GM18870 (cell line): ENCODE data around the gene MIEF2.
A peak's percentile ranks its signal among the peaks of the same experiment; 100 is the strongest.

Experiments
- ATAC-seq: cut with Tn5 transposase; IDR thresholded peaks from one replicate; pipeline ENCODE4 v1.9.1; 2021; ENCODE audit warnings: moderate library complexity; ENCODE audit not compliant: unreplicated experiment

Gene MIEF2

DNA sequence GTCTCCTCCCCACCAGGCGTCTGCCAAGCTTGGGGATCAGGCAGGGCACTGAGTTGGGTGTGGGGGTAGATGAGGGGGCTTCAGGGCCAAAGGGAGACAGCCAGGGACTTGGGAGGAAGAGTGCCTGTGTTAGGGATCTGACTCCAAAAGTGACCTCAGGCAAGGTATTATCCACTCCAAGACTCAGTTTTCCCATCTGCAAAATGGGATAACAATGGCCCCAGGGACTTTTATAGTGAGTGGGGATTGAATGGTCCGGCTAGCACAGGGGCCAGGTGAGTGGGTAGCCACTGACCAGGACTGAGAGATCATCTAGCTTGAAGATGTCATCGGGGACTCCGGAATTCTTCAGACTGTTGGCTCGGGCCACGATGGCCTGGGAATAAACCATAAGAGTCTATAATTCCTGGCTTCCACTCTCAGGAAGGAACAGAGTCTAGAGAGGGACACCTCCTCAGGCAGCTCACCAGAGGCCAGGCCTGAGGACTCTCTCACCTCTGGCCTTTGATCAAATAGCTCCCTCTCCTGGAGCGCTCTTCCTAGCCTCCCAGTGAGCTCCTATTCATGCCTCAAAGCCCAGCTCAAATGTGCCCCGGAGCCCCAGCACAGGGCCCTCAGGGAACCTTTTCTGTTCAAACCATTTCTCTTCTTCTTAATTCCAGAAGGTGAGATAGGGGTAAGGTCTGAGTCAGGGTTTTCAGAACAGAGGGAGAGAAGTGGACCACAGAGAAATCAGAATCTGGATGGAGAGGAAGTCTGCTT lies 5.4 kb upstream of the MIEF2 start:
- ATAC-seq: no peak

DNA sequence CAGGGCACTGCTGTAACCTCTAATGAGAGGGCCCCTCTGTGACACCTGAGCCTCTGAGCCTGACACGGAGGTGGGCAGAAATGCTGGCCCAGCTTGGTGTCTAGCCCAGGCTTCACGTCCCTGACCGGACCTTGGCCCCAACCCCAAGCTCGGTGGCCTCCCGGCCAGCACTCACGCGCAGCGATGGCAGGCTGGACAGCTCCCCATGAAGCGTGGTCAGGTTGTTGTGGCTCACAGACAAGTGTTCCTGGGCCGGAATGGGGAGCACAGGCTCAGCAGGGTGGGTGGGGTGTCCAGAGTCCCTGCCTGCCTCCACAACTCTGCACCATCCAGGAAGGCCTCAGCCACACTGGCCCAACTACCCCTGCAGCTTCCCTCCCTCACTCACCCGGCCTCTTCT lies 4.1 kb upstream of the MIEF2 start:
- no peak for ATAC-seq

DNA sequence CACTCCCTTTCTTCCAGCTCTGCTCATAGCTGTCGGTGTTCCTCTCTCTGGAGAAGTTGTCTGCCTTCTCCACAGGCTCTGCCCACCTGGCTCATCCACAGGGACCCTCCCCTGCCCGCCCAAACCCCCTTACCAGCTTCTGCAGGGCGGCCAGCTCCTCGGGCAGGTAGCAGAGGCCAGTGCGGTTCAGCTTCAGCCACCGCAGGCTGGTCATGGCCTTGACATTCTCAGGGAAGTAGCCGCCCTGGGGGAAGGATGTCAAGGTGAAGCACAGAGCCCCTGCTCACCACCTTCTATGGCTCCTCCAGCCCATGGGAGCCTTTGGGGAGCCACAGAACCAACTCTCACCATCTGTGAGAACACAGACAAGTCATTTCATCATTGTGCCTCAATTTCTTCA lies 3.7 kb upstream of the MIEF2 start:
- no peak for ATAC-seq

DNA sequence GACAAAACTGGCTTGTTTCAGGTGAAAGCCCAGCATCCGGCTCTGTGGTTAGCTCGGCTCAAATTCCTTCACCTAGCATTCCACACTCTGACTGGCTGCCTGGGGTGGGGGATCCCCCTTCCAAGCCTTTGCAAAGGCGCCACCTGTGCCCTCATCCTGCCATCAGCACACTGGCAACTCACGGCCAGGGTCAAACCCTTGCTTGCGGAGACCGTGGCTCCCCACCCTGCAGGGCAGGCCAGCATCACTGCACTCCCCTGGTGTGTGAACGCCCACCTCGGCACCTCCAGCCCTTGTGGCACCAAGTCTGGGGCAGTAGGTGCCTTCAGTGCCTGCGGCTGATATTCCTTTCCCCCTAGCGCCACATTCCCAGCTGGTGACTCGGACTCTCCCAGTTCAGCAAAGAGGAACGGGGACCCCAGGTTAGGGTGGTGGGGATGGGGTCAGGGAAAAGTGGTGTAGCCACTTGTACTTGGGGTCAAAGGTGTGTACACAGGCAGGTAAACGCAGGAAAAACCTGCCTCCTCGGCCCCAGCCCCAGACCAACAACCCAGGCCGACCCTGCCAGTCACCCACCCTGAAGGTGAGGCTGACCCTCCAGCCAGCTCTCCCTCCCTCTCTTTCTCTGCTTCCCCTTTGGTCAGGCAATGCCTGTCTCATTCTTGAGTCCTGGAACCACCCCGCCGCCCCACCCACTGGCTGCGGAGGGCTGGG lies 3.0 kb upstream of the MIEF2 start:
- no peak for ATAC-seq

DNA sequence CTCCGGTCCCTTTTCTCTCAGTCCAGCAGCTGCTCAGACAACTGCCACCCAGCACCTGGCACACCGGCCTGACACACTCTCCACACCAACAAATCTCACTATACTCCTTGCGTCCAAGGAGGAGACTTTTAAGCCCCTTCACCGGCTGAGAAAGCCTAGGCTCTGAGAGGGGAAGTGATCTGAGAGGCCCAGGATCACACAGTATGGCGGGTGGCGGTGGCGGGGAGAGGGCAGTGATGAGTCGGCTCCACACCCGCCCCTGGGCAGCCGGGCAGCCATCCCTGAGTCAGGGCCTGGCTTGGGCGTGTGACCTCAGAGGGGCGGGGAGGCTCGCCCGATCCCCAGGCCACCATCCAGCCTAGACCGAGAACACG lies 2.5 kb upstream of the MIEF2 start:
- no peak for ATAC-seq

DNA sequence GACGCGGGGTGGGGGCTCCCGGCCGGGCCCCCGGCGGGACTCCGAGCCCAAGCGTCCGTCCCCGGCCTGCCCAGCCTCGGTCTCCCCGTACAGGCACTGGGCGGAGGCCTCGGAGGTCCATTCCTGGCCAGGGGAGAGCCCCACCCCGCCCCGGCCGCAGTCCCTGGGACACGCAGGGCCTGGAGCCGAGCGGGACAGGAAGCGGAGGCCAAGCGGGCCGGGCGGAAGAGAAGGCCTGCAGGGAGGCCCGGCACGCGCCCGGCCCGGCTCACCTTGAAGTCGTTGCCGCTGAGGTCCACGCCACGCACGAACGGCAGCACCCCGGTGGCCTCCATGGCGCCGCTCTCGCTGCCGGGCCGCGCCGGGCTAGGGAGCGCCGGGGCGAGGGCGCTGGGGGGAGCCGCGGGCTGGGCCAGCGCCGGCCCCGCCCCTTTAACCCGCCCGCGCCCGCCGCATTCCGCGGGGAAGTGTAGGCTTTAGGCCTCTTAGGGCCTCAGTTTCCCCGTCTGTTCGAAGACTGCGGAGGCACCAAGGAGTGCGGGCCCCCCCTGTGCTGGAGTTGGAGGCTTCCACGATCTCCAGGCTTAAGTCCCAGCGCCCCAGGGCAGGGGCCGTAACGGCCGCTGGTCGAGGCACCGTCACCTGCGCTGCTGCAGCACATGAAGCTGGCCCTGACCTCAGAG lies 2.0 kb upstream of the MIEF2 start, which contains the start of gene FLII:
FLII (minus strand) TSS at position 383 of the 683 bp plus-strand sequence; CDS start at position 335, 48 bp downstream.
- ATAC-seq: no peak

DNA sequence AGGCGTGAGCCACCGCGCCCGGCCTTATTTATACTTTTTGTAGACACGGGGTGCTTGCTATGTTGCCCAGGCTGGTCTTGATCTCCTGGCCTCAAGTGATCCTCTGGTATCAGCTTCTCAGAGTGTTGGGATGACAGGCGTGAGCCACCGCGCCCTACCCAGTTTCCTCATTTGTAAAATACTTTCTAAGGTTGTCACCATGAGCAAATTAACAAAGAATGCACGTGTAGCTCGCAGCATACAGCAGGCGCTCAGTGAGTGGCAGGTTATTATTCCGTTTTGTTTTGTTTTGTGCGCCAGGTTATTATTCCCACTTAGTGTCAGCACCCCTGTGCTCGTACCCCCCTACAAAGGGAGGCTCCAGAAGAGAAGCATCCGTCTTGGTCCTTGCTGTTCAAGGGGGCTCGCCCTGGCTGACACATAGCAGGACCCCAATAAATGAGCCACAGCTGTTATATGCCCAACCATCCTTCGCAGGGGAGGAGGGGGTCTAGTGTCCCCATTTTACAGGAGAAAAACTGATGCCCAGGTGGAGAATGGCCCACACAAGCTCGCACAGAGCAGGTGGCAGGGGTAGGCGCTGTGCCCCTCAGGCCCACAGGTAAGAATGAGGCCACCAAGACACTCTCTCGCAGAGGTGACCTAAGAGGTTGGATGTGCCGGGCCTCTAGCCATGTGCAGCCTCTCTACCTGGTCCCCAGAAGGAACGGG lies 686 bp upstream of the MIEF2 start:
- peak; percentile 10 for ATAC-seq

DNA sequence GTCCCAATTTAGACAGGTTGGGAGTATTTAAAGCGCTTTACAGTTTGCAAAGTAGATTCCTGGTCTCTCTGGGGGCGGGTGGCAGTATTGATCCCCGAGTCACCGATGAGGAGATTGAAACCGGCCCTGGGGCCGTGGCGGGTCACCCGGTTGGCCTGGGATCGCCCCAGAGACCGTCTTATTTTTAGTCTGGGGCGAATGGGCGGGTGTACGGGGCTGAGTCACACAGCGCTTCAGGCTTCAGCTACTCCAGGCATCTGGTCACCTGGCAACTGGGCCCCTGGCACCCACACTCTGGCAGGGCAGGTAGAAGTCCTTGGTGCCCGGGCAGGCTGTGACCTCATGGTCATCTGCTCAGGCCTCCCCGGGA lies 669 bp downstream of the MIEF2 start:
- no peak for ATAC-seq

DNA sequence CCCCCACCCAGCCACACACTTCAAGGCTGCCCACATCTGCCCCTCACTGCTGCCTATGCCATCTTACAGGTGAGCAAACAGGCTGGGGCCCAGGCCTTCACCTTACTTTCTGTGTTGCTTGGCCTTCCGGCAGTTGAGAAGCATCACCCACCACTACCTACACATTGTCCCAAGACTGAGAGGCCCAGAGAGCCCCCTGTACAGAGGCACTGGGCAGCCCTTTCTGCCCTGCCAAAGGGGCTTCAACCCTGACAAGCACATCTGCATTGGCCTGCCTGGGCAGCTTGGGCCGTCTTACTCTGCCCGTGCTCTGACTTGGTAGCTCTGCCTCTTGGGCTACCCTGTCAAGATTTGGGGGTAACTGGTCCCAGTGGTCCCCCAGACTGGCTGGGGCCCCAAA lies 1.2 kb downstream of the MIEF2 start:
- no peak for ATAC-seq

DNA sequence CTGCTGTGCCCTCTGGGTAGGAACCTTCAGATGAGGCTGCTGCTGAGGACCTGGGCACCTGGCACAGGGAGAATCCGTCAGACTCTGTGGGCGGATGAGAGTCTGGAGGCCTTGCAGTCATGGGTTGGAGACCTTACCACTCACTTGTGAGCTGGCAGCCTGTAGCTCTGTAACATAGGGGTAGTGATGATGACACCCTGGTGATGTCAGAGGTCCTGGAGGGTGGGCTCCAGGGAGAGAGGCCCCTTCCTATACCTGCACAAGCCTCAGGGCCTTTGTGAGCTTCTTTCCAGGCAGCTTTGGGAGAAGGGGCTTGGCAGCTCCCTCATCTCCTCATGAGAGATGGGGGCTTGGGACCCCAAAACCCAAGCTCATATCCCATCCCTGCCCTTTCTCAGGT lies 1.6 kb downstream of the MIEF2 start:
- ATAC-seq: no peak

DNA sequence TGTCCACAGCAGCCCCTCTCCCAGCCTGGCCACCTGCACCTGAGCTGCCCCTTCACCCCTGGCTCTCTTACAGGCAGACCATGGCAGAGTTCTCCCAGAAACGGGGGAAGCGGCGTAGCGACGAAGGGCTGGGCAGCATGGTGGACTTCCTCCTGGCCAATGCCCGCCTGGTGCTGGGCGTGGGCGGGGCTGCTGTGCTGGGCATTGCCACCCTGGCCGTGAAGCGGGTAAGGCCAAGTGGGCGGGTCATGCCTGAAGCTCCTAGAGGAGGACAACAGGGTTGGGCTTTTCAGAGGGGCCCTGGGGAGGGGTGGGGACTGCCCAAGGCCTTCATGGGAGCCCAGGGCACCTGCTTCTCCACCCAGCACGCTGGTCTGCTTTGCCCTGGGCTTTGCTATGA lies 2.2 kb downstream of the MIEF2 start:
- no peak for ATAC-seq

DNA sequence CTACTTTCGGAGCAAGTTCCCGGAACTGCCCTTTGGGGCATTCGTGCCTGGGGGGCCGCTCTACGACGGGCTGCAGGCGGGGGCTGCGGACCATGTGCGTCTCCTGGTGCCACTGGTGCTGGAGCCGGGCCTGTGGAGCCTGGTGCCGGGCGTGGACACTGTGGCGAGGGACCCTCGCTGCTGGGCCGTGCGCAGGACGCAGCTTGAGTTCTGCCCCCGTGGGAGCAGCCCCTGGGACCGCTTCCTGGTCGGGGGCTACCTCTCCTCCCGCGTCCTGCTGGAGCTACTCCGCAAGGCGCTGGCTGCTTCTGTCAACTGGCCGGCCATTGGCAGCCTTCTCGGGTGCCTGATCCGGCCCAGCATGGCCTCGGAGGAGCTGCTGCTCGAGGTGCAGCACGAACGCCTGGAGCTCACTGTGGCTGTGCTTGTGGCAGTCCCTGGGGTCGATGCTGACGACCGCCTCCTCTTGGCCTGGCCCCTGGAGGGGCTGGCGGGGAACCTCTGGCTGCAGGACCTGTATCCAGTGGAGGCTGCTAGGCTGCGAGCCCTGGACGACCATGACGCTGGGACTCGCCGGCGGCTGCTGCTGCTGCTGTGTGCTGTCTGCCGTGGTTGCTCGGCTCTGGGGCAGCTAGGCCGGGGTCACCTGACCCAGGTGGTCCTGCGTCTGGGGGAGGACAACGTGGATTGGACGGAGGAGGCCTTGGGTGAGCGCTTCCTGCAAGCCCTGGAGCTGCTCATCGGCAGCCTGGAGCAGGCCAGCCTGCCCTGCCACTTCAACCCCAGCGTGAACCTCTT lies 3.6 kb downstream of the MIEF2 start:
- ATAC-seq: no peak

DNA sequence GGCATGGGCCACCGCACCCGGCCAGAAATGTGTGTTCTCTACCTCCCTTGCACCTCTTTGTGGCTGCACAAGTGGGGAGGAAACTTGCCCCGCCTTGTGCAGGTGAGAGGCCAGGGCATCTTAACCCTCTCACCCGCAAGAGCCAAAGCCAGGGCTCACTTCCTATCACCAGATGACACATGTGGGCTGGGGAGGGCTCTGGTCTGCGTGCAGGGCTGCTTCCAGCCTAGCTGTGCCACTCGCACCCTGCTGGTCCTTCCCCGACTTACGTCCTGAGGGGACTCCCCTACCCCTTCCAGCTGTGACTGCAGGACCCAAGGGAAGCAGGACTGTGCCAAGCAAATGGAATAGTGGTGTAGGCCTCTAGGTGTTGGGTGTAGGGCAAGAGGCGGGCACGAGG lies 6.9 kb downstream of the MIEF2 start:
- ATAC-seq: no peak

DNA sequence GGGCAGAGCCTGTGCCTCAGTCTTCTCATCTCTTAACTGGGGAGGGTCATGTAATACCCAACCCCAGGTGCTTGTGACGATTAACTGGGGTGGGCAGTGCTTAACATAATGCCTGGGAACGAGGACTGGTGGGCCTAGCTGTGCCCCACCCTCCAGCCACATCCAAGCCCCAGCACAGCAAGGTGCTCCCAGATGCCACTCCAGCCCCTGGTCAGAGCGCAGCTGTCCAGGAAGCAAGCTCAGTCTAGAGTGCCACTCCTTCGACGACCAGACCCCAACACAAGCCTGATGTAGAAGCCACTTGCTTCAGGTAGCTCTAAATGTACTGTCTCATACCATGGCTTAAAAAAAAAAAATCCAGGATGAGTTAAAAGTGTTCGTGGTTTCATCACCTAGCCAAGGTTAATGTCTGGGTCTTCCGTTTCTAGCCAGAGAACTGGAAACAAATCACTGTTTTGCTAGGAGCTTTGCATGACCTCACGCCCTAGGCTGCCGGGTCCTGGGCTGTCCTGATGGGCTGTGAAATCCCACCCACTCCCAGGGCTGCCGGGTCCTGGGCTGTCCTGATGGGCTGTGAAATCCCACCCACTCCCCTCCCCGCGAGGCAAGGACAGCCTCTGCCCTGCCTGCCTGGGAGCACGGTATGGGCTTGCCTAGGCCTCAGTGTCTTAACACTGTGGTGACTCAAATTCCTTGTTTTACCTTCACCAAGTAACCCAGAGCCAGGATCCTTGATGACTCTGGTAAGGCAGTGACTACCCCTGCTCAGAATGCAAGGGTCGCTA lies 7.7 kb downstream of the MIEF2 start:
- no peak for ATAC-seq

DNA sequence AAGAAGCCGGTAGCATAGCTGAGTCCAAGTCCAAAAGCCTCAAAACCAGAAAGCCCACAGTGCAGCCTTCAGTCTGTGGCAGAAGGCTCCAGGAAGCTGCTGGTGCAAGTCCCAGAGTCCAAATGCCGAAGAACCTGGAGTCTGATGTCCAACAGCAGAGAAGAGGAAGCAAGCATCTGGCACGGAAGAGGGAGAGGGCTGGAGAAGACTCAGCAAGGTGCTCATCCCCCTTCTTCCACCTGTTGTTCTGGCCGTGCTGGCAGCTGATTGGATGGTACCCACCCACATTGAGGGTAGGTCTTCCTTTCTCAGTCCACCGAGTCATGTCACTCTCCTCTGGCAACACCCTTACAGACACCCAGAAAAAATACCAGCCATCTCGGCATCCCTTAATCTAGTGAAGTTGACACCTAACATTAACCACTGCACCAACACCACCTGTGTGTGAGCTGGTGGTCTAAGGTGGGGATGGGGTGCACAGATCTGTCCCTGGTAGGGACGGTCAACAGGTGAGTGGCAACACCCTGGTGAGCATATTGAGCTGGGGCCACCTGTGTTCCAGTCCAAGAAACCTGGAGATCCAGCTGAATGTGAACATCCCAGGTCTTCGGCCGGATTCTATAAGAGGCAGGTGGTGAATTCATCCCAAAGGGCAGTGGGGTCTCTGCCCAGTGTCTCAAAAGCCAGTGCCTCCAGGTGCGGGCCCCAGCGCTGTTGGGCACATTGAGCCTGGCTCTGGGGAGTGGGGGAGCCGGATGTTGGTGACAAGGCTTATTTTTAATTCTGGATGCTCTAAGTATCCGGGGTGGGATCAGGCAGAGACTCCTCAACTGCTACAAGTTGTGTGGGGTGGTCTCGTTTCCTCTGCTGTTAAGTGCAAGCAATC lies 9.8 kb downstream of the MIEF2 start:
- no peak for ATAC-seq

DNA sequence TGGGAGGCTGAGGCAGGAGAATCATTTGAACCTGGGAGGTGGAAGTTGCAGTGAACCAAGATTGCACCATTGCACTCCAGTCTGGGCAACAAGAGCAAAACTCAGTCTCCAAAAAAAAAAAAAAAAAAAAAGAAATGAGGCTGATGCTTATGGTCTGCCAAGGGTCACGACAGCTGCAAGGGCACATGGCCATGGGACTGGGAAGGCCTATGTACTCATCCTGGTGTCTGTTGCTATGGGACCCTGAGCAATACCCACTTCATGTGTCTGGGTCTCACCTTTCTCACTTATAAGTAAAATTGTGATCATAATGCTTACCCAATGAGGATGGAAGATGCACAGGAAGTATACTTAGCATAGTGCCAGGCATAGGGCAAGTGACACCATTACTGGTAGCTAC lies 16.6 kb downstream of the MIEF2 start:
- no peak for ATAC-seq

DNA sequence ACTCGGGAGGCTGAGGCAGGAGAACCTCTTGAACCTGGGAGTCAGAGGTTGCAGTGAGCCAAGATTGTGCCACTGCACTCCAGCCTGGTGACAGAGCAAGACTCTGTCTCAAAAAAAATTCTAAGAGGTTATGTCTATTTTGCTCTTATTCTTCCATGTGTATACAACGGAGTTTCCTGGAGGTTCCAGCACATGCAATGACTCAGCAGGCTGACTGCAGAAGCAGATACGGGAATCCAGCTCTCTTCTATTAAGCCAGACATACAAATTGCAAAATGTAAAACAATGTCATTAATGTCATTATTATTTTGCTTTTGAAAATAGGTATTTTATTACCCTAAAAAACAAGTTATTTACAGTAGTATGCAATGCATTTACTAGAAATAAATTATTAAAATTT lies 18.4 kb downstream of the MIEF2 start:
- ATAC-seq: no peak

DNA sequence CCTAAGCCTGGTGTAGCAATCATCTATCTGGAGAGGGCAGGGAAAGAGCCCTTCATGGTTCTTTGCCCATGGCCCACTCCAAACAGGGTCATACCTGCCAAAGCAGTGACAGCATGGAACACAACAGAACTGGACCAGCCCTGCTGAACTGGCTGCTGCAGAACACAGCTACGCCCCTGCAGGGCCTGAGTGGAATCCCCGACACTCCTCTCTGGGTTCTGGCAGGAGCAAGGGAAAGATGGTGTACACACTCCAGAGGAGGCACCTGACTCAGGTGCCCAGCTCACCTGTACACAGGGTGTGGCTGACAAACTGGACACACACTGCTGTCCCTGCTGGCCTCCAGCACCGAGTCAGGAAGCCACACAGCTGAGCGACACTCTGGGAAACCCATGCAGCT lies 19.8 kb downstream of the MIEF2 start:
- no peak for ATAC-seq
